AG04450 (cell line): ENCODE data around the gene PRDM8. TPM values are rescaled to one million over a fixed set of nuclear protein-coding genes. Genes with fewer than 3 reads are reported as not detected.

Experiments
- CTCF ChIA-PET: fragments of 300-600, 350-600 bp; formaldehyde crosslinking; extraction: SDS; loops from one replicate; lab custom pipeline; 2022; ENCODE audit warnings: antibody characterized with exemption, inconsistent platforms; lab: Charles Lee
- POLR2A ChIA-PET: fragments of 350-600 bp; formaldehyde crosslinking; extraction: SDS; loops from one replicate; lab custom pipeline; 2021; ENCODE audit warnings: antibody characterized with exemption, inconsistent platforms; lab: Yijun Ruan, JAX
- DNase-seq: peaks from one replicate; pipeline ENCODE4 v3.0.0-alpha.2; 2011; ENCODE audit warnings: low read depth, low spot score
- H3K27ac ChIP-seq: one replicate; pipeline ENCODE4 v1.5.1; 2012; ENCODE audit warnings: low read depth, low read length, control low read depth
- H3K27me3 ChIP-seq: one replicate; pipeline ENCODE4 v1.6.0; 2012; ENCODE audit warnings: low read length; ENCODE audit not compliant: control insufficient read depth, insufficient read depth
- H3K4me3 ChIP-seq: 2 replicates; pipeline ENCODE4 v1.5.1; 2011; ENCODE audit warnings: mild to moderate bottlenecking, low read depth, low read length, control low read depth
- H3K9me3 ChIP-seq: 2 replicates; pipeline ENCODE4 v1.5.1; 2012; ENCODE audit warnings: low read length; ENCODE audit not compliant: control insufficient read depth, insufficient read depth
- polyA plus RNA-seq: library from polyadenylated mRNA; depleted of rRNA; stranded (reverse); fragments of >200 nt; gene quantifications from 2 replicates; pipeline ENCODE4 v1.2.3, GENCODE V29; 2011
- TF ChIP-seq, protein P1 (sequence below): IDR thresholded peaks from 2 replicates; pipeline ENCODE4 v1.5.1; 2011; ENCODE audit warnings: low read depth, low read length, control low read depth, inconsistent platforms

PRDM8 gene
- polyA plus RNA-seq, 1 experiment = 12.8 TPM

DNA sequence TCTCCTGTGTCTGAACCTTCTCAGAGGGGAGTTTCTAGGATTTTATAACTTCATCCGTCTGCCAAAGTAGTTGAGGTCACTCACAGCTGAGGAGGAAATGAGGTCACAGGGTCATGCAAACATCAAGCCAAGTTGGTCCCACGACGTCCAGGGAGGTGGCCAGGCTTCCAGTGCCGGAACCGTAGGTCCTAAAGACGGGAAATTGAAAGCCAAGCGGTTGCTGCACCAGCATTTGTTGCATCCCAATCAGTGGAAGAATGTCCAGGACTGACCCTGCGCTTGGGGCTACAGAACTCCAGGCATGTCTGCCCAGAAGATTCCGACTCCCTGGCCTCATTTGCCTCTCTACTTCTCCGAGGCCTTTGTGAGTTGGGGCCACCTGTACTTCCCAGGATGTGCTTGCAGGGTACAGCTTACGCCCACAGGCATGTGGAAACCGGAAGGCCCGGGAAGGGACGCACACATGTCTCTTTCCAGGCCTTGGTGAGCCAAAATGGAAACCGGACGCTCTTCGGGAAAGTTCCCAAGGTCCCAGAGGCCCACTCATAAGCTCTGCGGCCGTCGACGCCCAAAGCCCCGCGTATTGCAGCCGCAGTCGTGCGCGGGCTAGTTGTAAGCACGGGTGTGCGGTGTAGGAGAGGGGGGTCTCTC lies 9.3 kb downstream of the PRDM8 start:
- Histone ChIP-seq H3K27ac (no peak overlapping the region), H3K27me3 (no peaks in the 10 kb centered on the region), H3K4me3 (no peak overlapping the region), H3K9me3 (peaks cover 11% of the 10 kb centered on the region)
- CTCF ChIA-PET = interaction anchor here (1.4 to 2.4 kb wide), 2 partner anchors 10 to 23 kb away, joined by 3 to 11 read pairs; no protein-coding TSS in a partner anchor
- POLR2A ChIA-PET = no interaction called here
- TF ChIP-seq, protein P1, sequence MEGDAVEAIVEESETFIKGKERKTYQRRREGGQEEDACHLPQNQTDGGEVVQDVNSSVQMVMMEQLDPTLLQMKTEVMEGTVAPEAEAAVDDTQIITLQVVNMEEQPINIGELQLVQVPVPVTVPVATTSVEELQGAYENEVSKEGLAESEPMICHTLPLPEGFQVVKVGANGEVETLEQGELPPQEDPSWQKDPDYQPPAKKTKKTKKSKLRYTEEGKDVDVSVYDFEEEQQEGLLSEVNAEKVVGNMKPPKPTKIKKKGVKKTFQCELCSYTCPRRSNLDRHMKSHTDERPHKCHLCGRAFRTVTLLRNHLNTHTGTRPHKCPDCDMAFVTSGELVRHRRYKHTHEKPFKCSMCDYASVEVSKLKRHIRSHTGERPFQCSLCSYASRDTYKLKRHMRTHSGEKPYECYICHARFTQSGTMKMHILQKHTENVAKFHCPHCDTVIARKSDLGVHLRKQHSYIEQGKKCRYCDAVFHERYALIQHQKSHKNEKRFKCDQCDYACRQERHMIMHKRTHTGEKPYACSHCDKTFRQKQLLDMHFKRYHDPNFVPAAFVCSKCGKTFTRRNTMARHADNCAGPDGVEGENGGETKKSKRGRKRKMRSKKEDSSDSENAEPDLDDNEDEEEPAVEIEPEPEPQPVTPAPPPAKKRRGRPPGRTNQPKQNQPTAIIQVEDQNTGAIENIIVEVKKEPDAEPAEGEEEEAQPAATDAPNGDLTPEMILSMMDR = no peak
- DNase-seq = no peak

DNA sequence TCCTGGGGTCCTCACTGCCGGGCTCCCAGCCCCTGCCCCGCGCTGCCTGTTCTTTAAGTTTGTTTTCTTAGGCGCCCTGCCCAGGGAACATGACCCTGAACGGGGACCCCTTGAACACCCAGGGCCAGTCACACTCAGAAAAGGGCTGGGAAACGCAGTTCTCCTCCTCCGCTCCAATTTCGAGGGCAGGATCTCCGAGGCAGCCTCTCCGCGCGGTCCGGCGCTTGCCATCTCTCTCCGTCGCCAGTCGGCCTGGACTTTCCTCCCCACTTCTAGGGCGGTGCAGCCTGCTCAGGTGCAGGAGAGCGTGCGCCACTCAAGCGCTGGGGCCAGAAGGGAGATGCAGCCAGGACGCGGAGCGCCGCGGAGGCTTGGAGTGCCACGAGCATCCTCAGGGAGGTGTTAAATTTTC lies 9.9 kb downstream of the PRDM8 start:
- peaks cover 11% of the 10 kb centered on the region for H3K9me3 ChIP-seq
- H3K27me3 ChIP-seq = no peaks in the 10 kb centered on the region
- no peak for DNase-seq
- POLR2A ChIA-PET = no interaction called here
- CTCF ChIA-PET = interaction anchor here (1.1 to 1.6 kb wide), 2 partner anchors 13 to 14 kb away, joined by 3 to 5 read pairs; no protein-coding TSS in a partner anchor
- H3K4me3 ChIP-seq = no peak overlapping the region
- H3K27ac ChIP-seq = no peak overlapping the region
- TF ChIP-seq, protein P1 = no peak

DNA sequence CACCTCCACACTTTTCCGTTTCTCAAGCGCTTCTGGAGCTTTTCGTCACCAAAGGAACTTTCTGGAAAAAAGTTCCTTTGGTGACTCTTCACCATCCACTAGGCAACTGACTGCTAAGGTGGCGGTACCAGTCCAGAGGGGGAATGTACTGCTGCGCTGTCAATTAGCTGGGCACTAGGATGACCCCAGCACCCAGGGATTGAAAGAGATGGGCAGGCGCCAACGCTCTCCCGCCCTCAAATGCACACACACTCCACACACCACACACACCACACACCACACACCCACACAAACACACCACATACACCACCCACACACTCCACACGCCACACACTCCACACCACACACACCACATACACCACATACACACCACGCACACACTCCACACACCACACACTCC lies 10.4 kb downstream of the PRDM8 start:
- DNase-seq = no peak
- POLR2A ChIA-PET = no interaction called here
- TF ChIP-seq, protein P1 = no peak
- no peak overlapping the region for H3K27ac ChIP-seq
- CTCF ChIA-PET = interaction anchor here (1.1 to 1.6 kb wide), 2 partner anchors 12 to 14 kb away, joined by 3 to 5 read pairs; no protein-coding TSS in a partner anchor
- no peak overlapping the region for H3K4me3 ChIP-seq
- H3K27me3 ChIP-seq = no peaks in the 10 kb centered on the region
- peaks cover 11% of the 10 kb centered on the region for H3K9me3 ChIP-seq

DNA sequence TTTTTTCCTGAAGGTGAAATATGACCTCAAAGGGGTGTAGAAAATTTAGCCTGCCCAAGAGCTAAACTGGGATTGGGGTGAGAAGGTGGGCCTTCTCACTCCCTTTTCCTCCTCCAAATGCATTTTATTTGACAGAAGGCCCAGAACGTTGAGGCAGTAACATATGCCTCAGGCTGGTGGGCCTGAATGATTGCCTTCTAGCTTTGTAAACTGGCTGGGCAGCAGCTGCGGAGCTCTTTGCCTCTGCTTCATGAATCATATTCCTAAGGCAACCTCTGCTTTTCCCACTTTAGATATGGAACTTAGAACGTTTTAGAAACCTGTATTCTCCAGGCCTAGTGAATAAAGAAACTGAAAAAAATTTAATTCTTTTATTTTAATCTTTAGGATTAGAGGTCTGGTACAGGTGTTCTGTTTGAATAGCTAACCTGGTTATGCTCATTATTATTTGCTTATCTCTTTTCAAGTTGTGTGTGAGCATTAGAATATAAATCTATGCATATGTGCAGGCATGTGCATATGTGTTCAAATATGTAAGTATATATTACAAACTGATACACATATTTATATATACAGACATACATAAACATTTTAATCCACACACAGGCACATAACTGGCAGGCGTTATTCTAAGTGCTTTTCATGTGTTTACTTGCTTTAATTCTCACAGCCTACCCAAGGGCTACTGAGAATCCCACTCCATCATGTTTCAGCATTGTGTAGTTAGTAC lies 11.5 kb downstream of the PRDM8 start:
- H3K27me3 ChIP-seq = no peaks in the 10 kb centered on the region
- H3K9me3 ChIP-seq = peaks cover 11% of the 10 kb centered on the region
- H3K27ac ChIP-seq = no peak overlapping the region
- no peak for DNase-seq
- ChIA-PET POLR2A (no interaction called here), CTCF (interaction anchor here (1.6 kb wide), 1 partner anchor 11 kb away, joined by 5 read pairs; no protein-coding TSS in a partner anchor)
- TF ChIP-seq, protein P1 = no peak
- H3K4me3 ChIP-seq = no peak overlapping the region

DNA sequence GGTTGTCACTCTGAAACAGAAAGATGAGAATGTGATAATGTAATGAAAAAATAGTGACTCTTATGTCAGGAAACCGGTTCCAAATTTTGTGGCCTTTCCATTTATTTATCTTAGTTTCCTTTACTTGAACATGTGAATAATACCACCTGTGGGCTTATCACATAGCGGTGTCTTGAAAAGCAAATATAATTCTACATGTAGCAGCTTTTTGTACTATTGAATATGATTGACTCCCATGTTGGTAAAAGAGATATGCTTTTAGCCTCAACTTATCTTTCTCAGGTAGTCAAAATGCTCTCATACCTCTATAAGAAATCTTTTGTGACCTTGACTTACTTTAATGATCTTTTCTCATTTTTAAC lies 12.0 kb downstream of the PRDM8 start:
- Histone ChIP-seq H3K9me3 (peaks cover 11% of the 10 kb centered on the region), H3K27me3 (no peaks in the 10 kb centered on the region), H3K27ac (no peak overlapping the region), H3K4me3 (no peak overlapping the region)
- ChIA-PET CTCF (interaction anchor here (0.5 to 0.8 kb wide), 2 partner anchors 11 to 842 kb away, joined by 4 read pairs; no protein-coding TSS in a partner anchor), POLR2A (no interaction called here)
- DNase-seq = no peak
- TF ChIP-seq, protein P1 = no peak
